ENCODE data around the gene SPECC1. TPM values are rescaled to one million over a fixed set of nuclear protein-coding genes. Genes with fewer than 3 reads are reported as not detected.

SPECC1 gene
- total RNA-seq (2016; rRNA removed; fragmentation: Illumina TruSeq; extraction: Trizol) (4.2 and 6.9 TPM in 2 replicates), polyA plus RNA-seq (2011; rRNA removed) (1.6 and 2.3 TPM in 2 replicates), polyA minus RNA-seq (2011; rRNA and poly(A)+ RNA removed; ENCODE audit: low replicate concordance) (3.0 and 67.6 TPM in 2 replicates), Bru-seq, nascent RNA (percentile 34 among the genes with signal in this experiment), BruChase-seq, experiment 1, labeled RNA remaining after a 6-hour chase (percentile 40 among the genes with signal in this experiment), BruChase-seq, experiment 2, labeled RNA remaining after a 2-hour chase (percentile 34 among the genes with signal in this experiment)
- 20.7 and 22.5 TPM in 2 replicates for total RNA-seq (2016; cell fraction: cytosol; rRNA removed; fragmentation: Illumina TruSeq; extraction: Trizol; ENCODE audit: low read depth)
- total RNA-seq (2016; cell fraction: insoluble cytoplasmic fraction; rRNA removed; fragmentation: Illumina TruSeq; extraction: Trizol), result 3.7 and 4.5 TPM in 2 replicates
- total RNA-seq (2016; cell fraction: membrane; rRNA removed; fragmentation: Illumina TruSeq; extraction: Trizol), result 19.0 and 22.0 TPM in 2 replicates
- 3.8 and 4.8 TPM in 2 replicates for total RNA-seq (2016; cell fraction: nucleus; rRNA removed; fragmentation: Illumina TruSeq; extraction: Trizol)
- 2.0 and 2.1 TPM in 2 replicates for polyA plus RNA-seq (2011; cell fraction: cytosol; rRNA removed)
- polyA plus RNA-seq (2011; cell fraction: nucleus; rRNA removed), result 1.2 and 1.7 TPM in 2 replicates
- polyA plus RNA-seq (2012), result 0.85 and 1.5 TPM in 2 replicates
- polyA plus RNA-seq (2016; cell fraction: cytosol; fragmentation: Illumina TruSeq; extraction: Trizol; ENCODE audit: low read depth), result 1.7 and 2.4 TPM in 2 replicates
- 3.3 and 4.8 TPM in 2 replicates for polyA plus RNA-seq (2016; cell fraction: insoluble cytoplasmic fraction; fragmentation: Illumina TruSeq; extraction: Trizol; ENCODE audit: low read depth)
- 3.4 and 3.5 TPM in 2 replicates for polyA plus RNA-seq (2016; cell fraction: membrane; fragmentation: Illumina TruSeq; extraction: Trizol; ENCODE audit: low read depth)
- polyA plus RNA-seq (2016; cell fraction: nucleus; fragmentation: Illumina TruSeq; extraction: Trizol; ENCODE audit: insufficient read depth, low read depth), result 2.3 and 3.1 TPM in 2 replicates
- polyA minus RNA-seq (2011; cell fraction: cytosol; rRNA and poly(A)+ RNA removed), result 4.3 and 5.3 TPM in 2 replicates
- polyA minus RNA-seq (2011; cell fraction: nucleus; rRNA and poly(A)+ RNA removed), result 3.3 and 5.2 TPM in 2 replicates
- long read RNA-seq, experiment 1, partial matches to known transcripts, result 0 of 2 reads
- long read RNA-seq, experiment 1, other reads (novel, unspliced or antisense), result 2 of 2 reads
- long read RNA-seq, experiment 2, partial matches to known transcripts, result 8 of 13 reads
- long read RNA-seq, experiment 2, other reads (novel, unspliced or antisense), result 4 of 13 reads

- peak within 1 kb of the TSS; percentile 59 to 74 (median 62) for H3K4me3 ChIP-seq (replicated peaks in 1 of 3; ENCODE audit: insufficient read depth in 1 of 3, low read depth in 2 of 3, low read length in 3 of 3)
- ATAC-seq (peak; percentile 98), DNase-seq (ENCODE audit: low spot score) (peak; percentile 62), FAIRE-seq (no peak)
- H3K4me2 ChIP-seq (ENCODE audit: low read depth, low read length), result peak within 1 kb of the TSS; percentile 94
- H3K4me1 ChIP-seq (ENCODE audit: insufficient read depth, low read length), result peaks cover 20% of the 10 kb centered on the region
- H3K9me3 ChIP-seq (ENCODE audit: low read length), result no peaks in the 10 kb centered on the region
- H4K20me1 ChIP-seq (ENCODE audit: insufficient read depth, low read length), result no peaks in the 10 kb centered on the region
- H3K27ac ChIP-seq (ENCODE audit: extremely low read length, insufficient read depth, low read length), result no peak within 1 kb of the TSS
- in situ Hi-C loops (cut with HindIII; ENCODE audit: extremely low pct_ligation_motif_present, low pct_unique_long_range_greater_than_20kb) (no loop called here), intact Hi-C loops (cut with micrococcal nuclease; ENCODE audit: unreplicated experiment) (loop anchor here (2.0 kb wide), 1 partner anchor 23 kb away; no protein-coding TSS in a partner anchor)
- ChIA-PET POLR2A (interaction anchor here (0.8 kb wide), 1 partner anchor 17 kb away, joined by 3 read pairs; no protein-coding TSS in a partner anchor), CTCF (ENCODE audit: low intra/inter-chr PET ratio, low total read pairs) (interaction anchor here (1.6 kb wide), 1 partner anchor 17 kb away, joined by 9 read pairs; no protein-coding TSS in a partner anchor)
- BruUV-seq (replicated peaks), result no TSS peak
- H3K27me3 ChIP-seq (ENCODE audit: control insufficient read depth in 1 of 2, insufficient read depth in 2 of 2, low read length in 2 of 2), result peaks cover 2 to 30% of the 10 kb centered on the region in 2 experiments; a peak in 4 of 5 replicates
- H3K9ac ChIP-seq (ENCODE audit: insufficient read depth, low read depth, low read length), result peak within 1 kb of the TSS; percentile 14; the same call in 1 of the 2 replicates
- under 1% methylated on average over 32 of the region's 96 CpGs for WGBS (ENCODE audit: low lambda C conversion rate)
- H2AFZ ChIP-seq (ENCODE audit: low read length), result peak within 1 kb of the TSS; percentile 61
- H3K79me2 ChIP-seq (ENCODE audit: insufficient read depth, low read length), result no peaks in the 10 kb centered on the region
- H3K36me3 ChIP-seq (replicated peaks in 1 of 2; ENCODE audit: control insufficient read depth in 1 of 2, insufficient read depth in 2 of 2, low read length in 2 of 2), result no peaks in the 10 kb centered on the region
- TF ChIP-seq ATF3 (CRISPR knock-in tag; IDR thresholded peaks at IDR 0.05), result 0 out of 2 replicates have a peak, but pooled peaks have one; percentile 19
- no peak for TF ChIP-seq SNRNP70 (IDR thresholded peaks at IDR 0.05; ENCODE audit: low read depth, low read length)
- TF ChIP-seq ZNF431 (CRISPR knock-in tag; IDR thresholded peaks at IDR 0.05; ENCODE audit: borderline replicate concordance, low read depth), result no peak
- 0 out of 2 replicates have a peak, but pooled peaks have one; percentile 27 for TF ChIP-seq STAG1 (CRISPR knock-in tag; IDR thresholded peaks at IDR 0.05)
- TF ChIP-seq ZNF143 (CRISPR knock-in tag; IDR thresholded peaks at IDR 0.05), result no peak; the same call in 1 of the 2 replicates
- TF ChIP-seq XRCC5 (optimal IDR thresholded peaks at IDR 0.05; ENCODE audit: low read length), result peak; percentile 40
- 0 out of 2 replicates have a peak, but pooled peaks have one; percentile 21 for TF ChIP-seq ZNF788 (CRISPR knock-in tag; IDR thresholded peaks at IDR 0.05; ENCODE audit: borderline replicate concordance)
- no peak for TF ChIP-seq ZNF451 (CRISPR knock-in tag; IDR thresholded peaks at IDR 0.05)
- no peak for TF ChIP-seq CENPT (CRISPR knock-in tag; IDR thresholded peaks at IDR 0.05; ENCODE audit: low read depth)
- no peak; the same call in 1 of the 2 replicates for TF ChIP-seq SMC3 (IDR thresholded peaks at IDR 0.05; ENCODE audit: low read length)
- TF ChIP-seq CSRNP1 (CRISPR knock-in tag; IDR thresholded peaks at IDR 0.05), result no peak; the same call in 1 of the 2 replicates
- no peak for TF ChIP-seq HES4 (CRISPR knock-in tag; IDR thresholded peaks at IDR 0.05; ENCODE audit: borderline replicate concordance)
- TF ChIP-seq CTCF (CRISPR knock-in tag; IDR thresholded peaks at IDR 0.05), result peak; percentile 79
- no peak for TF ChIP-seq JUN (CRISPR knock-in tag; IDR thresholded peaks at IDR 0.05)
These were observed at the start of gene SPECC1 for GRCh38 chr17:20009302-20010098. Gene SPECC1 (plus strand): TSS chr17:20009359. CDS start chr17:20096652, 87,293 bp downstream.
